Trophoblast cell (in vitro differentiated cells and primary cell): ENCODE measurements around the gene ST14.

ENCODE experiments used
- DNase-seq, 2 donors: peaks; one replicate each; pipeline ENCODE4 v3.0.0-alpha.2; 2016
- H2AFZ ChIP-seq: 2 replicates; pipeline ENCODE4 v1.6.1; 2013; ENCODE audit warnings: low read length, moderate library complexity, mild to moderate bottlenecking; ENCODE audit not compliant: insufficient read depth, poor library complexity
- H2AK5ac ChIP-seq: 2 replicates; pipeline ENCODE4 v1.6.1; 2013; ENCODE audit warnings: mild to moderate bottlenecking, low read length
- H2BK120ac ChIP-seq: 2 replicates; pipeline ENCODE4 v1.6.1; 2013; ENCODE audit warnings: low read length, mild to moderate bottlenecking, moderate library complexity; ENCODE audit not compliant: insufficient read depth, poor library complexity
- H2BK12ac ChIP-seq: 2 replicates; pipeline ENCODE4 v1.6.1; 2013; ENCODE audit warnings: mild to moderate bottlenecking, low read length, moderate library complexity
- H2BK5ac ChIP-seq: 2 replicates; pipeline ENCODE4 v1.6.1; 2013; ENCODE audit warnings: low read length, low read depth, moderate library complexity, mild to moderate bottlenecking; ENCODE audit not compliant: poor library complexity
- H3K14ac ChIP-seq: 2 replicates; pipeline ENCODE4 v1.6.1; 2013; ENCODE audit warnings: mild to moderate bottlenecking, low read length
- H3K18ac ChIP-seq: 2 replicates; pipeline ENCODE4 v1.6.1; 2013; ENCODE audit warnings: mild to moderate bottlenecking, low read length
- H3K23ac ChIP-seq: 2 replicates; pipeline ENCODE4 v1.6.1; 2013; ENCODE audit warnings: low read length
- H3K27ac ChIP-seq: 2 replicates; pipeline ENCODE4 v1.5.1; 2013; ENCODE audit warnings: low read depth, mild to moderate bottlenecking, inconsistent platforms, low read length, moderate library complexity
- H3K27me3 ChIP-seq: 2 replicates; pipeline ENCODE4 v1.6.1; 2013; ENCODE audit warnings: inconsistent platforms, mild to moderate bottlenecking, low read length, moderate library complexity; ENCODE audit not compliant: insufficient read depth
- H3K36me3 ChIP-seq, 2 experiments: 1 replicate in 1 of 2; 2 replicates in 1 of 2; pipeline ENCODE4 v1.6.1; 2013; ENCODE audit warnings: low read length in 2 of 2, mild to moderate bottlenecking in 2 of 2, moderate library complexity in 1 of 2; ENCODE audit not compliant: insufficient read depth in 2 of 2, control insufficient read depth in 1 of 2
- H3K4ac ChIP-seq: 2 replicates; pipeline ENCODE4 v1.6.1; 2013; ENCODE audit warnings: low read depth, mild to moderate bottlenecking, low read length, moderate library complexity
- H3K4me1 ChIP-seq, 2 experiments: 1 replicate in 1 of 2; 2 replicates in 1 of 2; pipeline ENCODE4 v1.6.1; 2013; ENCODE audit warnings: low read length in 2 of 2, mild to moderate bottlenecking in 2 of 2, moderate library complexity in 1 of 2; ENCODE audit not compliant: insufficient read depth in 2 of 2, control insufficient read depth in 1 of 2
- H3K4me2 ChIP-seq: 2 replicates; pipeline ENCODE4 v1.6.1; 2013; ENCODE audit warnings: inconsistent platforms, mild to moderate bottlenecking, low read length, moderate library complexity
- H3K4me3 ChIP-seq: 2 replicates; pipeline ENCODE4 v1.5.1; 2013; ENCODE audit warnings: mild to moderate bottlenecking, low read depth, low read length, inconsistent platforms
- H3K79me1 ChIP-seq: one replicate; pipeline ENCODE4 v1.6.1; 2013; ENCODE audit warnings: low read length
- H3K79me2 ChIP-seq: 2 replicates; pipeline ENCODE4 v1.6.1; 2013; ENCODE audit warnings: low read length, mild to moderate bottlenecking; ENCODE audit not compliant: control insufficient read depth, insufficient read depth, poor library complexity
- H3K9ac ChIP-seq: 2 replicates; pipeline ENCODE4 v1.6.1; 2013; ENCODE audit warnings: mild to moderate bottlenecking, low read length
- H3K9me3 ChIP-seq: 2 replicates; pipeline ENCODE4 v1.6.1; 2013; ENCODE audit warnings: low read depth, mild to moderate bottlenecking, control low read depth, inconsistent platforms, low read length; ENCODE audit not compliant: insufficient read depth
- H4K12ac ChIP-seq: 2 replicates; pipeline ENCODE4 v1.6.1; 2013; ENCODE audit warnings: low read depth, mild to moderate bottlenecking, low read length, moderate library complexity
- H4K8ac ChIP-seq: 2 replicates; pipeline ENCODE4 v1.6.1; 2013; ENCODE audit warnings: low read depth, mild to moderate bottlenecking, low read length, moderate library complexity
- H4K91ac ChIP-seq: one replicate; pipeline ENCODE4 v1.6.1; 2013; ENCODE audit warnings: low read depth, mild to moderate bottlenecking, low read length, moderate library complexity
- WGBS: extraction: QIAGEN DNeasy Blood & Tissue Kit; methylation state at CpG from one replicate; pipeline ENCODE4 v1.1.7; 2013; ENCODE audit warnings: missing lambda C conversion rate; ENCODE audit not compliant: insufficient read length, insufficient coverage; ENCODE audit errors: extremely low coverage; 5-methylcytosine and 5-hydroxymethylcytosine counted together

Gene ST14

GRCh38 chr11:130179396-130180306 is 20.1 kb downstream of the ST14 start:
- no peak overlapping the region for H2BK12ac ChIP-seq
- no peak overlapping the region for H3K4ac ChIP-seq
- no peak overlapping the region for H4K91ac ChIP-seq
- H3K14ac ChIP-seq: no peak overlapping the region
- no peak overlapping the region for H4K12ac ChIP-seq
- no peaks in the 10 kb centered on the region for H3K27me3 ChIP-seq
- no peak overlapping the region for H4K8ac ChIP-seq
- no peak overlapping the region for H2AK5ac ChIP-seq
- H3K4me2 ChIP-seq: no peak overlapping the region
- no peak for DNase-seq
- no peaks in the 10 kb centered on the region for H3K79me2 ChIP-seq
- H2BK5ac ChIP-seq: no peak overlapping the region
- H3K4me1 ChIP-seq: no peaks in the 10 kb centered on the region
- no peak overlapping the region for H3K23ac ChIP-seq
- no peak overlapping the region for H3K27ac ChIP-seq
- H3K18ac ChIP-seq: no peak overlapping the region
- no peaks in the 10 kb centered on the region for H3K9me3 ChIP-seq
- no peaks in the 10 kb centered on the region for H3K79me1 ChIP-seq
- H3K9ac ChIP-seq: no peak overlapping the region
- no CpG with 5 or more reads among the region's 21 CpGs for WGBS
- no peaks in the 10 kb centered on the region for H3K36me3 ChIP-seq
- no peak overlapping the region for H3K4me3 ChIP-seq
- H2AFZ ChIP-seq: no peak overlapping the region
- no peak overlapping the region for H2BK120ac ChIP-seq

GRCh38 chr11:130180491-130180890 is 20.9 kb downstream of the ST14 start:
- no peaks in the 10 kb centered on the region for H3K27me3 ChIP-seq
- no peak overlapping the region for H2BK12ac ChIP-seq
- H3K79me2 ChIP-seq: no peaks in the 10 kb centered on the region
- H3K23ac ChIP-seq: no peak overlapping the region
- peak in 1 of 2 donors; percentile 24 for DNase-seq
- H3K4me2 ChIP-seq: no peak overlapping the region
- H2BK120ac ChIP-seq: no peak overlapping the region
- H2AK5ac ChIP-seq: no peak overlapping the region
- no peak overlapping the region for H3K18ac ChIP-seq
- no peak overlapping the region for H4K91ac ChIP-seq
- no peak overlapping the region for H3K4ac ChIP-seq
- no peaks in the 10 kb centered on the region for H3K36me3 ChIP-seq
- no peak overlapping the region for H4K8ac ChIP-seq
- no peaks in the 10 kb centered on the region for H3K4me1 ChIP-seq
- no peak overlapping the region for H3K27ac ChIP-seq
- no peaks in the 10 kb centered on the region for H3K9me3 ChIP-seq
- H3K4me3 ChIP-seq: no peak overlapping the region
- H4K12ac ChIP-seq: no peak overlapping the region
- H3K14ac ChIP-seq: no peak overlapping the region
- H2BK5ac ChIP-seq: no peak overlapping the region
- no peaks in the 10 kb centered on the region for H3K79me1 ChIP-seq
- WGBS: no CpG with 5 or more reads among the region's 4 CpGs
- H3K9ac ChIP-seq: no peak overlapping the region
- H2AFZ ChIP-seq: no peak overlapping the region

DNA sequence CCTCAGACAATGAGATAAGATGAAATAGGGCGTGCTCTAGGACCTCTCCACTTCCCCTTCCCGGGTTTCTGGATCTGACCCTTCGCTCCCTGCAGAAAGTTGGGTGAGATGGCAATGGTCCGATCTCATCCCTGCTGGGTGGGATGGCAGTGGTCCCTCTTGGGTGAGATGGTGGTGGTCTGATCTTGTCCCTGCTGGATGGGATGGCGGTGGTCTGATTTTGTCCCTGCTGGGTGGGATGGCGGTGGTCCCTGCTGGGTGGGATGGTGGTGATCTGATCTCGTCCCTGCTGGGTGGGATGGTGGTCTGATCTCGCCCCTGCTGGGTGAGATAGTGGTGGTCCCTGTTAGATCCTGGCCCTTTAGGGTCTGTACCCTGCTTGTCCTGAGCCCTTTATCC is 21.3 kb downstream of the ST14 start:
- Histone ChIP-seq H3K79me2 (no peaks in the 10 kb centered on the region), H2AFZ (no peak overlapping the region), H2BK120ac (no peak overlapping the region), H3K4me1 (no peaks in the 10 kb centered on the region), H4K12ac (no peak overlapping the region), H3K9ac (no peak overlapping the region), H3K27me3 (no peaks in the 10 kb centered on the region), H3K4ac (no peak overlapping the region), H3K14ac (no peak overlapping the region), H3K23ac (no peak overlapping the region), H3K4me3 (peak overlapping the region; percentile 34), H3K9me3 (no peaks in the 10 kb centered on the region), H3K27ac (no peak overlapping the region), H4K91ac (no peak overlapping the region), H3K36me3 (no peaks in the 10 kb centered on the region), H2AK5ac (no peak overlapping the region), H4K8ac (no peak overlapping the region), H3K18ac (no peak overlapping the region), H2BK5ac (no peak overlapping the region), H3K79me1 (no peaks in the 10 kb centered on the region), H2BK12ac (no peak overlapping the region), H3K4me2 (no peak overlapping the region)
- WGBS: no CpG with 5 or more reads among the region's 8 CpGs
- no peak for DNase-seq

- Histone ChIP-seq H3K18ac (no peak overlapping the region), H3K4me1 (no peaks in the 10 kb centered on the region), H2BK12ac (no peak overlapping the region), H3K23ac (no peak overlapping the region), H3K14ac (no peak overlapping the region), H2AK5ac (no peak overlapping the region), H3K27me3 (no peaks in the 10 kb centered on the region), H2AFZ (no peak overlapping the region), H3K9me3 (no peaks in the 10 kb centered on the region), H3K27ac (no peak overlapping the region), H3K36me3 (no peaks in the 10 kb centered on the region), H3K4ac (no peak overlapping the region), H3K4me3 (peak overlapping the region; percentile 34), H3K4me2 (no peak overlapping the region), H2BK5ac (no peak overlapping the region), H4K91ac (no peak overlapping the region), H4K8ac (no peak overlapping the region), H4K12ac (no peak overlapping the region), H3K9ac (no peak overlapping the region), H2BK120ac (no peak overlapping the region), H3K79me2 (no peaks in the 10 kb centered on the region), H3K79me1 (no peaks in the 10 kb centered on the region)
- DNase-seq: peak; percentile 50 to 80
- no CpG with 5 or more reads among the region's 11 CpGs for WGBS
Measured at GRCh38 chr11:130181295-130182272, 22.0 kb downstream of the ST14 start.
